22Rv1 (cell line): ENCODE data around the gene ACTN3.

Experiments used
- CTCF ChIP-seq: fragments of 450-650 bp; IDR thresholded peaks from 2 replicates; pipeline ENCODE4 v1.5.1; 2017; ENCODE audit warnings: mild to moderate bottlenecking
- ZFX ChIP-seq: fragments of 450-650 bp; IDR thresholded peaks from 2 replicates; pipeline ENCODE4 v1.6.1; 2017; ENCODE audit warnings: antibody characterized with exemption, borderline replicate concordance

DNA sequence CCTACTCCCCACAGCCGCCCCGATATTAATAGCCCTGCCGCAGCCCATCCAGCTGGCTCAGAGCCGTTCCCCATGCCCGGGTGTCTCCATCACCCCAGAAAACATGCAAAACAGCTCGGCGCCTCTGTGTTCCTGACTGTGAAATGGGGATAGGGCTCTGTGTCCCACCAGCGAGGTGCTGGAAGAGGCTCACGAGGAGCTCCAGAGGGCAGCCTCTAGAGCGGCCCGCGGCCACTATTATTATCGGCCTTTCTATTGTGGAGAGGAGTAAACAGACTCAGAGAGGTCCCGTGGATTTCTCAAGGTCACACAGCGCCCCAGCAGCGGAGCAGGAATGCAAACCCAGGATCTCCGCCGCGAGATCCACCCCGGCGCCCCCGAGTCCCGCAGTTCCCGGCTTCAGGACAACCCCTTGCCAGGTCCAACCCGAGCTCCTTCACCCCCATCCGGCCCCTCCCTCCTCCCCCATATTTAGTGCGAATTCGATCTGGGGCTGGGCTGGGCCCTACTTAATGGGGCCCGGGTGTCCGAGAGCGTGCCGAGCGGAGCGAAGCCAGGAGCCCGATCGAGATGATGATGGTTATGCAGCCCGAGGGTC, at the start of gene ACTN3:
- TF ChIP-seq CTCF (no peak), ZFX (no peak)
